HUES64 (cell line): ENCODE measurements around the gene ARHGEF28.

Experiments used
- H3K27ac ChIP-seq: 2 replicates; pipeline ENCODE4 v1.7.0; 2013; ENCODE audit warnings: low read depth, low read length, inconsistent platforms
- H3K27me3 ChIP-seq: 2 replicates; pipeline ENCODE4 v1.6.1; 2013; ENCODE audit warnings: mild to moderate bottlenecking, low read length; ENCODE audit not compliant: insufficient read depth
- H3K36me3 ChIP-seq: 2 replicates; pipeline ENCODE4 v1.6.1; 2013; ENCODE audit warnings: mild to moderate bottlenecking, low read length; ENCODE audit not compliant: insufficient read depth
- H3K4me1 ChIP-seq: 2 replicates; pipeline ENCODE4 v1.6.1; 2013; ENCODE audit warnings: mild to moderate bottlenecking, low read length, moderate library complexity; ENCODE audit not compliant: insufficient read depth
- H3K4me3 ChIP-seq: 2 replicates; pipeline ENCODE4 v1.5.1; 2013; ENCODE audit warnings: mild to moderate bottlenecking, low read length, moderate library complexity
- H3K9ac ChIP-seq: 2 replicates; pipeline ENCODE4 v1.6.1; 2013; ENCODE audit warnings: mild to moderate bottlenecking, low read depth, low read length
- H3K9me3 ChIP-seq: 2 replicates; pipeline ENCODE4 v1.6.1; 2013; ENCODE audit warnings: low read depth, low read length; ENCODE audit not compliant: insufficient read depth
- WGBS: fragments of 150-250, 120-280 bp; methylation state at CpG from one replicate; pipeline ENCODE4 v1.1.7; 2013; ENCODE audit warnings: missing lambda C conversion rate; 5-methylcytosine and 5-hydroxymethylcytosine counted together

Gene ARHGEF28

GRCh38 chr5:73693573-73694061, 67.6 kb downstream of the ARHGEF28 start:
- H3K36me3 ChIP-seq, result no peaks in the 10 kb centered on the region
- no peak overlapping the region; the same call in 1 of the 2 replicates for H3K27ac ChIP-seq
- peaks cover 16% of the 10 kb centered on the region; the same call in 1 of the 2 replicates for H3K4me1 ChIP-seq
- no peak overlapping the region for H3K4me3 ChIP-seq
- no peaks in the 10 kb centered on the region for H3K27me3 ChIP-seq
- no peaks in the 10 kb centered on the region for H3K9me3 ChIP-seq
- H3K9ac ChIP-seq, result no peak overlapping the region
- 55% methylated on average over 4 of the region's 4 CpGs for WGBS

- no peaks in the 10 kb centered on the region for H3K9me3 ChIP-seq
- 84% methylated on average over 2 of the region's 2 CpGs for WGBS
- H3K36me3 ChIP-seq, result no peaks in the 10 kb centered on the region
- H3K27ac ChIP-seq, result peak overlapping the region; percentile 29; the same call in 1 of the 2 replicates
- no peaks in the 10 kb centered on the region for H3K27me3 ChIP-seq
- no peak overlapping the region for H3K9ac ChIP-seq
- peaks cover 16% of the 10 kb centered on the region; the same call in 1 of the 2 replicates for H3K4me1 ChIP-seq
- H3K4me3 ChIP-seq, result no peak overlapping the region
Measured at GRCh38 chr5:73694089-73694488, 68.1 kb downstream of the ARHGEF28 start.

GRCh38 chr5:73698011-73698410, 72.0 kb downstream of the ARHGEF28 start:
- H3K36me3 ChIP-seq, result no peaks in the 10 kb centered on the region
- no peak overlapping the region for H3K27ac ChIP-seq
- no peak overlapping the region for H3K4me3 ChIP-seq
- WGBS, result 100% methylated on average over 2 of the region's 3 CpGs
- no peaks in the 10 kb centered on the region for H3K9me3 ChIP-seq
- H3K4me1 ChIP-seq, result peaks cover 16% of the 10 kb centered on the region; the same call in 1 of the 2 replicates
- no peaks in the 10 kb centered on the region for H3K27me3 ChIP-seq
- H3K9ac ChIP-seq, result no peak overlapping the region

- WGBS, result 86% methylated on average over 1 of the region's 3 CpGs
- H3K36me3 ChIP-seq, result no peaks in the 10 kb centered on the region
Measured at GRCh38 chr5:73701566-73701965, 75.6 kb downstream of the ARHGEF28 start.

GRCh38 chr5:73702534-73702933, 76.5 kb downstream of the ARHGEF28 start:
- no peaks in the 10 kb centered on the region for H3K36me3 ChIP-seq
- H3K4me1 ChIP-seq, result no peaks in the 10 kb centered on the region
- no peak overlapping the region for H3K9ac ChIP-seq
- no peak overlapping the region for H3K27ac ChIP-seq
- H3K27me3 ChIP-seq, result no peaks in the 10 kb centered on the region
- H3K4me3 ChIP-seq, result no peak overlapping the region
- H3K9me3 ChIP-seq, result no peaks in the 10 kb centered on the region
- 88% methylated on average over 1 of the region's 1 CpG for WGBS

More at GRCh38 chr5:73701566-73701965, 75.6 kb downstream of the ARHGEF28 start:
- Histone ChIP-seq H3K9me3 (no peaks in the 10 kb centered on the region), H3K9ac (no peak overlapping the region), H3K4me1 (no peaks in the 10 kb centered on the region), H3K27me3 (no peaks in the 10 kb centered on the region), H3K27ac (no peak overlapping the region), H3K4me3 (no peak overlapping the region)

- Histone ChIP-seq H3K4me3 (no peak overlapping the region), H3K27me3 (no peaks in the 10 kb centered on the region), H3K9me3 (no peaks in the 10 kb centered on the region)
Measured at GRCh38 chr5:73702951-73703350, 77.0 kb downstream of the ARHGEF28 start.

GRCh38 chr5:73705364-73705763, 79.4 kb downstream of the ARHGEF28 start:
- Histone ChIP-seq H3K4me1 (no peaks in the 10 kb centered on the region), H3K9ac (no peak overlapping the region), H3K36me3 (no peaks in the 10 kb centered on the region), H3K27ac (no peak overlapping the region), H3K27me3 (no peaks in the 10 kb centered on the region), H3K9me3 (peaks cover 13% of the 10 kb centered on the region), H3K4me3 (no peak overlapping the region)

More at GRCh38 chr5:73702951-73703350, 77.0 kb downstream of the ARHGEF28 start:
- Histone ChIP-seq H3K27ac (no peak overlapping the region), H3K36me3 (no peaks in the 10 kb centered on the region), H3K4me1 (no peaks in the 10 kb centered on the region), H3K9ac (no peak overlapping the region)

GRCh38 chr5:73706963-73707362, 81.0 kb downstream of the ARHGEF28 start:
- 93% methylated on average over 5 of the region's 5 CpGs for WGBS
- Histone ChIP-seq H3K36me3 (no peaks in the 10 kb centered on the region), H3K9ac (no peak overlapping the region), H3K27me3 (no peaks in the 10 kb centered on the region), H3K4me3 (no peak overlapping the region), H3K4me1 (no peaks in the 10 kb centered on the region), H3K9me3 (peaks cover 13% of the 10 kb centered on the region), H3K27ac (no peak overlapping the region)

- peaks cover 13% of the 10 kb centered on the region for H3K9me3 ChIP-seq
- no peaks in the 10 kb centered on the region for H3K4me1 ChIP-seq
- no peaks in the 10 kb centered on the region for H3K36me3 ChIP-seq
- no peak overlapping the region for H3K9ac ChIP-seq
- no peaks in the 10 kb centered on the region for H3K27me3 ChIP-seq
- H3K27ac ChIP-seq, result no peak overlapping the region
- H3K4me3 ChIP-seq, result no peak overlapping the region
- 94% methylated on average over 5 of the region's 5 CpGs for WGBS
Measured at GRCh38 chr5:73709536-73710129, 83.6 kb downstream of the ARHGEF28 start.

- H3K36me3 ChIP-seq, result no peaks in the 10 kb centered on the region
- no peaks in the 10 kb centered on the region for H3K27me3 ChIP-seq
- no peak overlapping the region for H3K9ac ChIP-seq
- no peaks in the 10 kb centered on the region for H3K9me3 ChIP-seq
- H3K4me1 ChIP-seq, result no peaks in the 10 kb centered on the region; the same call in 1 of the 2 replicates
- WGBS, result 95% methylated on average over 3 of the region's 3 CpGs
- H3K27ac ChIP-seq, result no peak overlapping the region
- no peak overlapping the region for H3K4me3 ChIP-seq
Measured at GRCh38 chr5:73716284-73716808, 90.3 kb downstream of the ARHGEF28 start.

- Histone ChIP-seq H3K36me3 (no peaks in the 10 kb centered on the region), H3K27me3 (no peaks in the 10 kb centered on the region), H3K27ac (no peak overlapping the region), H3K4me1 (no peaks in the 10 kb centered on the region; the same call in 1 of the 2 replicates), H3K9me3 (no peaks in the 10 kb centered on the region), H3K9ac (no peak overlapping the region), H3K4me3 (no peak overlapping the region)
- 95% methylated on average over 3 of the region's 3 CpGs for WGBS
Measured at GRCh38 chr5:73718762-73719161, 92.8 kb downstream of the ARHGEF28 start.
